Peyer's patch (tissue), 4 donors: ENCODE results near the gene RCOR3. TPM values are rescaled to one million over a fixed set of nuclear protein-coding genes. Genes with fewer than 3 reads are reported as not detected.

ENCODE experiments used
- DNase-seq, 3 donors: peaks; one replicate each; pipeline ENCODE4 v3.0.0-alpha.2; 2017 to 2019
- H3K27ac ChIP-seq, 4 donors: fragments of 200-600 bp; sonication (generic); one replicate each; pipeline ENCODE4 v1.5.1; 2016 to 2019
- H3K27me3 ChIP-seq, 2 donors: fragments of 200-600 bp; sonication (generic); one replicate each; pipeline ENCODE4 v1.5.1; 2019
- H3K36me3 ChIP-seq, 3 donors: fragments of 200-600 bp; sonication (generic); one replicate each; pipeline ENCODE4 v1.5.1; 2016 to 2019
- H3K4me1 ChIP-seq, 4 donors: fragments of 200-600 bp; sonication (generic); one replicate each; pipeline ENCODE4 v1.5.1; 2016 to 2019
- H3K4me3 ChIP-seq, 4 donors: fragments of 200-600 bp; sonication (generic); 1 replicate in 3 of 4; 2 replicates in 1 of 4; pipeline ENCODE4 v1.5.1; 2016 to 2019; ENCODE audit warnings: mild to moderate bottlenecking in 1 of 4
- H3K9me3 ChIP-seq, 4 donors: fragments of 200-600 bp; sonication (generic); one replicate each; pipeline ENCODE4 v1.5.1; 2016 to 2019; ENCODE audit warnings: mild to moderate bottlenecking in 1 of 4
- CTCF ChIP-seq, 6 experiments: fragments of 450-650 bp in 4 of 6; fragments of 200-600 bp in 2 of 6; sonication (generic) in 1 of 6; IDR thresholded peaks; one replicate each; pipeline ENCODE4 v1.5.1; 2017 to 2019; ENCODE audit warnings: antibody characterized with exemption in 6 of 6, mild to moderate bottlenecking in 3 of 6, moderate library complexity in 1 of 6
- POLR2A ChIP-seq, 2 donors: fragments of 450-650 bp; IDR thresholded peaks; one replicate each; pipeline ENCODE4 v1.5.1; 2017; ENCODE audit warnings: antibody characterized with exemption in 2 of 2, mild to moderate bottlenecking in 2 of 2, moderate library complexity in 2 of 2
- total RNA-seq, 4 donors: library from RNA; depleted of rRNA; stranded (reverse); fragments of >200 nt; gene quantifications; one replicate each; pipeline ENCODE4 v1.1.0, GENCODE V29; 2016

The RCOR3 gene
- total RNA-seq, 4 donors from 2014 or later: 69.3 to 95.4 (median 74.7) TPM

GRCh38 chr1:211328866-211329475 lies 69.8 kb downstream of the RCOR3 start:
- H3K27ac ChIP-seq: peak overlapping the region in 3 of 4 donors; percentile 90 to 94 (median 91)
- H3K27me3 ChIP-seq: no peaks in the 10 kb centered on the region
- peaks cover 0 to 46% (median 34%) of the 10 kb centered on the region in 4 donors for H3K4me1 ChIP-seq
- H3K36me3 ChIP-seq: no peaks in the 10 kb centered on the region
- TF ChIP-seq POLR2A (IDR thresholded peaks at IDR 0.05) (no peak), CTCF (IDR thresholded peaks at IDR 0.05) (no peak)
- no peaks in the 10 kb centered on the region for H3K9me3 ChIP-seq
- peak overlapping the region in 3 of 4 donors; percentile 78 to 94 (median 88) for H3K4me3 ChIP-seq
- peak in 1 of 3 donors; percentile 42 for DNase-seq

DNA sequence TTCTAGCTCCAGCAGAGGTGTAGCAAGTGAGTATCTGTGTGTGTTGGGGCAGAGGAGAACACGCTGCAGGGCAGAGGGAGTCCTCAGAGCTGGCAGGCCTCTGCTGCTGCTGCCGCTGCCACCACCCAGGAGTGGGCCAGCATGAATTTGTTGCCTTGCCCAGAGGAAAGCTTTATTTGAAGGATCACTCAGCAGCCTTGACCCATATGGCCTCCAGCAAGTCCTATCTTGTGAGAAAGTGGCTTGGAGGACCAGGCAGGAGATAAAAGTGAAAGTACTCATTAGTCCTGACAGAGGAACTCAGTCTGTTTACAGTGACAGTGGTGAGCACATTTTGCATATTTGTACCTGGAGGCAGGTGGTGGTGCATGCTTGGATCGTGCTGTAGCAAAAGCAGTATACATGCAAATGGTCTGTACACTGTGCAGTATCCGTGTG lies 70.6 kb downstream of the RCOR3 start:
- peaks cover 0 to 48% (median 40%) of the 10 kb centered on the region in 4 donors for H3K4me1 ChIP-seq
- peak in 2 of 3 donors; percentile 80 to 81 for DNase-seq
- H3K36me3 ChIP-seq: no peaks in the 10 kb centered on the region
- H3K27me3 ChIP-seq: no peaks in the 10 kb centered on the region
- peak overlapping the region in 3 of 4 donors; percentile 90 to 94 (median 91) for H3K27ac ChIP-seq
- peak overlapping the region in 3 of 4 donors; percentile 28 to 78 (median 37) for H3K4me3 ChIP-seq
- H3K9me3 ChIP-seq: no peaks in the 10 kb centered on the region
- TF ChIP-seq CTCF (IDR thresholded peaks at IDR 0.05) (no peak), POLR2A (IDR thresholded peaks at IDR 0.05) (no peak)

- TF ChIP-seq POLR2A (IDR thresholded peaks at IDR 0.05): no peak
- Histone ChIP-seq H3K9me3 (no peaks in the 10 kb centered on the region), H3K4me1 (peaks cover 0 to 54% (median 44%) of the 10 kb centered on the region in 4 donors), H3K4me3 (peak overlapping the region in 1 of 4 donors; percentile 78), H3K27ac (peak overlapping the region in 2 of 4 donors; percentile 91 to 94), H3K27me3 (no peaks in the 10 kb centered on the region), H3K36me3 (no peaks in the 10 kb centered on the region)
- DNase-seq: peak in 1 of 3 donors; percentile 47
Observed at GRCh38 chr1:211330282-211330936, 71.2 kb downstream of the RCOR3 start.

DNA sequence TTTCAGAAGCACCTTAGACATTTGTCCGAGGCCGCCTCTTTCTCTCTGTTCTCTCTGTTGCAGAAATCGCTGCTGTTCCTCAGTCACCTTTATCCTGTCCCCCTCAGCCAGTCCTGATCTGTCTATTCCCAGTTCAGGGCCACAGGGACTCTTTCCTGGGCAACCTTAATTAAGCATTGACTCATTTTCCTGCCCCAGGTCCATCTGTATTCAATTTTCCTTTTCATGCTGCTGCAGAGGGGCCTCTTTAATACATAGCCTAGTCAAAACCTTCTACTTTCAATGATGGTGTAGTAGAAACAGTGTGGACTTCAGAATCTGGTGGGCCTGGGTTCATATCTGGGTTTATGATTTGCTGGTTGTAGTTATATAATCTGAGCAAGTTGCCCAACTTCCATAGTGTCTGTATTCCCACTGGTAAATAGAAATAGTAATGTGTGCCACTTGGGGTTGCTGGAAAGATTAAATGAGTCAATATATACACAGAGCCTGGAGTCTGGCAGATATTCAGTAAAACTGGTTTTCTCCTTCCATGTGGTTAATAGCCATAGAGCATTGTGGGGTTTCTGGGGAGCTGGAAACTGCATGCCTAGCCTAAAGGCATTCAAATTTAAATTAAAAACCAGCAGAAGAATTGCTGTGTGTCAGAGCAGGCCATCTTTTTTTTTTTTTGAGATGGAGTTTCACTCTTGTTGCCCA lies 72.0 kb downstream of the RCOR3 start:
- Histone ChIP-seq H3K9me3 (no peaks in the 10 kb centered on the region), H3K27ac (peak overlapping the region in 2 of 4 donors; percentile 91 to 94), H3K4me3 (peak overlapping the region in 1 of 4 donors; percentile 78), H3K27me3 (no peaks in the 10 kb centered on the region), H3K36me3 (no peaks in the 10 kb centered on the region), H3K4me1 (peaks cover 0 to 61% (median 45%) of the 10 kb centered on the region in 4 donors)
- no peak for TF ChIP-seq CTCF (IDR thresholded peaks at IDR 0.05)
- TF ChIP-seq POLR2A (IDR thresholded peaks at IDR 0.05): no peak
- DNase-seq: peak in 1 of 3 donors; percentile 25

- no peaks in the 10 kb centered on the region for H3K9me3 ChIP-seq
- TF ChIP-seq CTCF (IDR thresholded peaks at IDR 0.05) (no peak), POLR2A (IDR thresholded peaks at IDR 0.05) (no peak)
- no peak overlapping the region for H3K4me3 ChIP-seq
- H3K4me1 ChIP-seq: peaks cover 0 to 70% (median 54%) of the 10 kb centered on the region in 4 donors
- H3K36me3 ChIP-seq: no peaks in the 10 kb centered on the region
- DNase-seq: peak in 1 of 3 donors; percentile 38
- H3K27ac ChIP-seq: peak overlapping the region in 1 of 4 donors; percentile 94
- no peaks in the 10 kb centered on the region for H3K27me3 ChIP-seq
Observed at GRCh38 chr1:211332036-211332616, 73.0 kb downstream of the RCOR3 start.
